Smooth muscle cell (in vitro differentiated cells): Measurements from ENCODE around the gene MAT2A. TPM values are rescaled to one million over a fixed set of nuclear protein-coding genes. Genes with fewer than 3 reads are reported as not detected.

Experiments
- DNase-seq: peaks from one replicate; lab custom pipeline; 2025; ENCODE audit not compliant: unreplicated experiment; lab: John Stamatoyannopoulos, UW
- H2AFZ ChIP-seq: fragments of 200-600 bp; sonication (generic); 2 replicates; pipeline ENCODE4 v1.6.0; 2016; ENCODE audit warnings: antibody characterized with exemption, low read depth, mild to moderate bottlenecking
- H3F3A ChIP-seq: fragments of 200-600 bp; sonication (generic); 2 replicates; pipeline ENCODE4 v1.6.0; 2017; ENCODE audit warnings: antibody characterized with exemption, low read depth
- H3K27ac ChIP-seq: fragments of 200-600 bp; sonication (generic); 2 replicates; pipeline ENCODE4 v1.5.1; 2016; ENCODE audit warnings: low read depth, mild to moderate bottlenecking
- H3K27me3 ChIP-seq: fragments of 200-600 bp; sonication (generic); 2 replicates; pipeline ENCODE4 v1.6.1; 2016; ENCODE audit warnings: low read depth, mild to moderate bottlenecking
- H3K36me3 ChIP-seq: fragments of 200-600 bp; sonication (generic); 2 replicates; pipeline ENCODE4 v1.5.1; 2016; ENCODE audit warnings: low read depth
- H3K4me1 ChIP-seq: fragments of 200-600 bp; sonication (generic); 2 replicates; pipeline ENCODE4 v1.5.1; 2016; ENCODE audit warnings: low read depth
- H3K4me2 ChIP-seq: fragments of 200-600 bp; sonication (generic); 2 replicates; pipeline ENCODE4 v1.6.0; 2016; ENCODE audit warnings: mild to moderate bottlenecking
- H3K4me3 ChIP-seq: fragments of 200-600 bp; sonication (generic); 2 replicates; pipeline ENCODE4 v1.5.1; 2016; ENCODE audit warnings: mild to moderate bottlenecking
- H3K79me2 ChIP-seq: fragments of 200-600 bp; sonication (generic); 2 replicates; pipeline ENCODE4 v1.6.0; 2016; ENCODE audit warnings: low read depth, mild to moderate bottlenecking
- H3K9ac ChIP-seq: fragments of 200-600 bp; sonication (generic); 2 replicates; pipeline ENCODE4 v1.6.0; 2016; ENCODE audit warnings: low read depth
- H3K9me3 ChIP-seq: fragments of 200-600 bp; sonication (generic); replicated peaks from 2 replicates; pipeline ENCODE4 v1.5.1; 2016; ENCODE audit warnings: low read depth
- H4K20me1 ChIP-seq: fragments of 200-600 bp; sonication (generic); 2 replicates; pipeline ENCODE4 v1.6.0; 2016; ENCODE audit warnings: low read depth
- WGBS: methylation state at CpG from one replicate; pipeline ENCODE4 v1.1.7; 2016; ENCODE audit warnings: low lambda C conversion rate; 5-methylcytosine and 5-hydroxymethylcytosine counted together
- polyA plus RNA-seq: library from polyadenylated mRNA; unstranded; fragments of >200 nt; fragmentation: Nextera tagmentation; extraction: Ambion mirVana; gene quantifications from 2 replicates; pipeline ENCODE4 v1.2.1, GENCODE V29; 2016
- total RNA-seq: library from RNA; depleted of rRNA; stranded (reverse); fragments of >200 nt; gene quantifications from 2 replicates; pipeline ENCODE4 v1.2.3, GENCODE V29; 2014
- TF ChIP-seq, protein P1 (sequence below): fragments of 200-600 bp; sonication (generic); IDR thresholded peaks from 2 replicates; pipeline ENCODE4 v1.5.1; 2017; ENCODE audit warnings: borderline replicate concordance, mild to moderate bottlenecking, antibody characterized with exemption; ENCODE audit not compliant: insufficient read depth, poor library complexity, severe bottlenecking

The MAT2A gene
- total and polyA plus RNA-seq, 2 experiments from 2014 or later = 93.8 to 108 TPM

- H3K4me2 ChIP-seq = no peak overlapping the region
- H3K9me3 ChIP-seq = no peaks in the 10 kb centered on the region
- H3K36me3 ChIP-seq = peaks cover 19% of the 10 kb centered on the region
- H3K27ac ChIP-seq = peak overlapping the region; percentile 32
- H2AFZ ChIP-seq = no peak overlapping the region
- H4K20me1 ChIP-seq = peaks cover 63% of the 10 kb centered on the region
- TF ChIP-seq, protein P1, sequence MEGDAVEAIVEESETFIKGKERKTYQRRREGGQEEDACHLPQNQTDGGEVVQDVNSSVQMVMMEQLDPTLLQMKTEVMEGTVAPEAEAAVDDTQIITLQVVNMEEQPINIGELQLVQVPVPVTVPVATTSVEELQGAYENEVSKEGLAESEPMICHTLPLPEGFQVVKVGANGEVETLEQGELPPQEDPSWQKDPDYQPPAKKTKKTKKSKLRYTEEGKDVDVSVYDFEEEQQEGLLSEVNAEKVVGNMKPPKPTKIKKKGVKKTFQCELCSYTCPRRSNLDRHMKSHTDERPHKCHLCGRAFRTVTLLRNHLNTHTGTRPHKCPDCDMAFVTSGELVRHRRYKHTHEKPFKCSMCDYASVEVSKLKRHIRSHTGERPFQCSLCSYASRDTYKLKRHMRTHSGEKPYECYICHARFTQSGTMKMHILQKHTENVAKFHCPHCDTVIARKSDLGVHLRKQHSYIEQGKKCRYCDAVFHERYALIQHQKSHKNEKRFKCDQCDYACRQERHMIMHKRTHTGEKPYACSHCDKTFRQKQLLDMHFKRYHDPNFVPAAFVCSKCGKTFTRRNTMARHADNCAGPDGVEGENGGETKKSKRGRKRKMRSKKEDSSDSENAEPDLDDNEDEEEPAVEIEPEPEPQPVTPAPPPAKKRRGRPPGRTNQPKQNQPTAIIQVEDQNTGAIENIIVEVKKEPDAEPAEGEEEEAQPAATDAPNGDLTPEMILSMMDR = no peak
- DNase-seq = no peak
- peaks cover 25% of the 10 kb centered on the region for H3K79me2 ChIP-seq
- H3K9ac ChIP-seq = no peak overlapping the region
- H3F3A ChIP-seq = peaks cover 73% of the 10 kb centered on the region
- no peaks in the 10 kb centered on the region for H3K27me3 ChIP-seq
- 87% methylated on average over 5 of the region's 5 CpGs for WGBS
- H3K4me3 ChIP-seq = no peak overlapping the region
- H3K4me1 ChIP-seq = peaks cover 15% of the 10 kb centered on the region
Observed at GRCh38 chr2:85545780-85546240, 6.8 kb downstream of the MAT2A start.

GRCh38 chr2:85547089-85547858, 8.3 kb downstream of the MAT2A start:
- Histone ChIP-seq H3K4me3 (no peak overlapping the region), H3K9ac (no peak overlapping the region), H4K20me1 (peaks cover 49% of the 10 kb centered on the region), H3K27me3 (no peaks in the 10 kb centered on the region), H3K4me1 (peaks cover under 1% of the 10 kb centered on the region), H3K4me2 (no peak overlapping the region), H3F3A (peaks cover 60% of the 10 kb centered on the region), H3K9me3 (no peaks in the 10 kb centered on the region), H3K27ac (peak overlapping the region; percentile 21), H3K36me3 (peaks cover 10% of the 10 kb centered on the region), H2AFZ (no peak overlapping the region), H3K79me2 (peaks cover 10% of the 10 kb centered on the region)
- no peak for DNase-seq
- TF ChIP-seq, protein P1 = no peak
- 85% methylated on average over 1 of the region's 1 CpG for WGBS

GRCh38 chr2:85547859-85548607, 9.1 kb downstream of the MAT2A start:
- H3K4me1 ChIP-seq = no peaks in the 10 kb centered on the region
- H3K9me3 ChIP-seq = no peaks in the 10 kb centered on the region
- H3K79me2 ChIP-seq = peaks cover 3% of the 10 kb centered on the region
- H3K4me3 ChIP-seq = no peak overlapping the region
- H3F3A ChIP-seq = peaks cover 57% of the 10 kb centered on the region
- WGBS = 94% methylated on average over 6 of the region's 6 CpGs
- no peak for DNase-seq
- H3K9ac ChIP-seq = no peak overlapping the region
- H3K4me2 ChIP-seq = no peak overlapping the region
- H2AFZ ChIP-seq = no peak overlapping the region
- TF ChIP-seq, protein P1 = no peak
- H3K27me3 ChIP-seq = no peaks in the 10 kb centered on the region
- H4K20me1 ChIP-seq = peaks cover 41% of the 10 kb centered on the region
- H3K27ac ChIP-seq = peak overlapping the region; percentile 62
- peaks cover 10% of the 10 kb centered on the region for H3K36me3 ChIP-seq
